Measurements from ENCODE around the gene PAF1.

GRCh38 chr19:39370735-39371134 is 20.2 kb downstream of the PAF1 start:
- TF ChIP-seq ZBTB33 (IDR thresholded peaks at IDR 0.05): no peak
- no peak for TF ChIP-seq REST (IDR thresholded peaks at IDR 0.05)
- no peak for TF ChIP-seq CTCF (IDR thresholded peaks at IDR 0.05; ENCODE audit: low read depth, low read length, missing input control)
- TF ChIP-seq TAF1 (conservative IDR thresholded peaks at IDR 0.05): no peak
- no peak for TF ChIP-seq RXRA (IDR thresholded peaks at IDR 0.05)
- TF ChIP-seq GABPA (IDR thresholded peaks at IDR 0.05 in 1 of 2, conservative IDR thresholded peaks at IDR 0.05 in 1 of 2): no peak
- TF ChIP-seq EGR1 (IDR thresholded peaks at IDR 0.05; ENCODE audit: low read depth in 2 of 2): no peak
- no peak for TF ChIP-seq JUND (IDR thresholded peaks at IDR 0.05)
- TF ChIP-seq RAD21 (IDR thresholded peaks at IDR 0.05): no peak
- no peak for TF ChIP-seq HNF4G (IDR thresholded peaks at IDR 0.05)

Data from liver (tissue), 3 donors.